ENCODE results near the gene GPC5.
"Not testable (repeated sequence)": the region's sequence is repeated elsewhere in the genome, so short reads cannot be mapped to it uniquely, and the experiment has no call there.

GPC5 gene

GRCh38 chr13:91661692-91662490 lies 263.5 kb downstream of the GPC5 start:
- DNase-seq, result no peak

- DNase-seq, result no peak
Observed at GRCh38 chr13:91664039-91664438, 265.6 kb downstream of the GPC5 start.

- no peak for DNase-seq
Observed at GRCh38 chr13:91667486-91667885, 269.1 kb downstream of the GPC5 start.

GRCh38 chr13:91668866-91669495 lies 270.6 kb downstream of the GPC5 start:
- DNase-seq, result no peak

GRCh38 chr13:91674347-91674746 lies 275.9 kb downstream of the GPC5 start:
- not testable (repeated sequence) for DNase-seq

DNA sequence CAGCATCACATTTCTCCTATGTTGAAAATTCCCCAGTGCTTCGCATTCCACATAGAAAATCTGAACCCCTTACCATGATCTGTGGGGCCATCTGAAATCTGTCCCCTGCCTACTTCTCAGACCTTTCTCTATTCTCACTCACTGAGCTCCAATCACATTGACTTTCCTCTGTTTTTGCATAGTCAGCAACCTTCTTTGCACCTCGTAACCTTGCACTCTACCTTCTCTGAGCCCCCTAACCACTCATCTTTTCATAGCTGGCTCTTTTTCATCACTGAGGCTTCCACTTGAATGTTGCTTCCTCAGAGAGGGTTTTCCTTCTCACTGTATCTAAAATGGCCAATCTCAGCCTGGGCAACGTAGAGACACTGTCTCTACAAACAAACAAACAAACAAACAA lies 286.3 kb downstream of the GPC5 start:
- DNase-seq, result no peak

DNA sequence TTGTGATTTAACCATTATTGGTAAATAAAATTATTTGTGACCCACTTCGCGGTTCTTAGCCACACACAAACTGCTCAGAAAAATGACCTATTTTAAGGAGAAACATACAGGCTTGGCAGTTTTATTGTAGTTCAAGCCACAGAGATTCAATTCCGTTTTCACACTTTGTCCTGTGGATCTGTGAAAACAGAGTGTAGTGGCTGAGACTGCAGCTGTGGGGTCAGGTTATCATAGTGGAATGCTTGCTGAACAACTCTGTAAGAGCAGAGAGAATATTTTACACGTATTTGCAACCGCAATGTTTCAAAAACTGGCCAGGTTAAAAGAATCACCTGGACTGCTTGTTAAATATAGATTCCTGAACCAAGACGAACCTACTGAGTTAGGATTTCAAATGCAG lies 292.5 kb downstream of the GPC5 start:
- no peak for DNase-seq

DNA sequence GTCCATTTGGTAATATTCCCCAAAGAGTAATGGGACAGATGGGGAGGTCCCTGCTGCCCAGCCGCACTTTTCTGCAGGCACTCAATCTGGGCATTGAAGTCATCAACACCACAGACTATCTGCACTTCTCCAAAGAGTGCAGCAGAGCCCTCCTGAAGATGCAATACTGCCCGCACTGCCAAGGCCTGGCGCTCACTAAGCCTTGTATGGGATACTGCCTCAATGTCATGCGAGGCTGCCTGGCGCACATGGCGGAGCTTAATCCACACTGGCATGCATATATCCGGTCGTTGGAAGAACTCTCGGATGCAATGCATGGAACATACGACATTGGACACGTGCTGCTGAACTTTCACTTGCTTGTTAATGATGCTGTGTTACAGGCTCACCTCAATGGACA lies 295.0 kb downstream of the GPC5 start:
- DNase-seq, result no peak

DNA sequence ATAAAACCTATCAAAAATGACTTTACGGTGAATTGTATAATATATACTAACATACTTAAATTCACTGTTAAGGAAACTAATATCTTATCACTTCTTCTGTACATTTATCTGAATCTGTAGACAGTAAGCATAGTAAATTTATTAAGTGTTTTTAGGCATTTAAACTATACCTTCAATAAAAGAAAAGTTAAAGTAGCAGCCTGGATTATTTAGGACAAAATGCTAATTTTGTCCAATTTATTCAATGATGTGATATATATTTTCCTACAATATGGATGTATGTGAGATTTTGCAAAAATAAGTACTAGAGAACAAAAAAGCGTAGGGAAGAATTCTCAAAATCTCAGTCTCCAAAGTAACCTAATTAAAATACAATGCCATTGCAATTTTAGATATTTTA lies 299.9 kb downstream of the GPC5 start:
- no peak for DNase-seq

GRCh38 chr13:91698767-91699166 lies 300.3 kb downstream of the GPC5 start:
- DNase-seq, result no peak

- DNase-seq, result no peak
Observed at GRCh38 chr13:91699863-91700262, 301.4 kb downstream of the GPC5 start.

DNA sequence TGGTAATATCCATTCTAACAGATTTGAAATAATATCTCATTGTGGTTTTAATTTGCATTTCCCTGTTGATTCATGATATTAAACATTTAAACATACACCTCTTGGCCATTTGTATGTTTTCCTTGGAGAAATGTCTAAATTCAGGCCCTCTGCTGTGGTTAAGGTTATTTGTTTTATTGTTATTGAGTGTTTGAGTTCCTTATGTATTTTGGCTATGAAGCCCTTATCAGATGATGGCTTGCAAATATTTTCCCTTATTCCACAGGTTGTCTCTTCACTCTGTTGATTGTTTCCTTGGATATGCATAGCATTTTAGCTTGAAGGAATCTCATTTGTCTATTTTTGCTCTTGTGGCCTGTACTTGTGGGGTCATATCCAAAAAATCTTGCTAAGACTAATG lies 303.6 kb downstream of the GPC5 start:
- DNase-seq, result no peak

- no peak for DNase-seq
Observed at GRCh38 chr13:91702411-91702810, 304.0 kb downstream of the GPC5 start.

GRCh38 chr13:91704398-91704797 lies 306.0 kb downstream of the GPC5 start:
- no peak for DNase-seq

- DNase-seq, result no peak
Observed at GRCh38 chr13:91708558-91708957, 310.1 kb downstream of the GPC5 start.

GRCh38 chr13:91709180-91709579 lies 310.8 kb downstream of the GPC5 start:
- no peak for DNase-seq

GRCh38 chr13:91710733-91711132 lies 312.3 kb downstream of the GPC5 start:
- no peak for DNase-seq

DNA sequence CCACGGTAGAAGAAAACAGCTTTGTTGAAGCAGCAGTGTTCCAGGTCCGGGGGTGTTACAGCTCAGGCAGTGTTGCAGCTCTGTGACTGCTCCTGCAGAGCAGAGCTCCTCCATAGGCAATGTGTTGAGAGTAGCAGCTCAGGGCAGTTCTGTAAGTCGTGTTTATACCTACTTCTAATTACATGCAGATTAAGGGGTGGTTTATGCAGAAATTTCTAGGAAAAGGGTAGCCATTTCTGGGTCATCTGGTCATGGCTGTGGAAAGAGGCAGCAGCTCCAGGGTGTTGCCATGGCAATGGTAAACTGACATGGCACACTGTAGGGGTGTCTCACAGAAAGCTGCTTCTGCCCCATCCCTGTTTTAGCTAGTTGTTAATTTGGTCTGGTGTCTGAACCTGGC lies 316.4 kb downstream of the GPC5 start:
- DNase-seq, result no peak

GRCh38 chr13:91716436-91717065 lies 318.1 kb downstream of the GPC5 start:
- no peak for DNase-seq

GRCh38 chr13:91719033-91719432 lies 320.6 kb downstream of the GPC5 start:
- DNase-seq, result no peak

- DNase-seq, result no peak
Observed at GRCh38 chr13:91721413-91721812, 323.0 kb downstream of the GPC5 start.

GRCh38 chr13:91722267-91722884 lies 324.0 kb downstream of the GPC5 start:
- no peak for DNase-seq

- no peak for DNase-seq
Observed at GRCh38 chr13:91724591-91724990, 326.2 kb downstream of the GPC5 start.

GRCh38 chr13:91725646-91726045 lies 327.2 kb downstream of the GPC5 start:
- DNase-seq, result no peak

Data from CD4-positive, alpha-beta T cell treated with Interferon gamma for 1 hour (primary cell).